Measurements from ENCODE around the gene HOXD9. TPM values are rescaled to one million over a fixed set of nuclear protein-coding genes. Genes with fewer than 3 reads are reported as not detected.

Gene HOXD9
- polyA plus RNA-seq, 1 experiment: not detected

- TF ChIP-seq, protein P1, sequence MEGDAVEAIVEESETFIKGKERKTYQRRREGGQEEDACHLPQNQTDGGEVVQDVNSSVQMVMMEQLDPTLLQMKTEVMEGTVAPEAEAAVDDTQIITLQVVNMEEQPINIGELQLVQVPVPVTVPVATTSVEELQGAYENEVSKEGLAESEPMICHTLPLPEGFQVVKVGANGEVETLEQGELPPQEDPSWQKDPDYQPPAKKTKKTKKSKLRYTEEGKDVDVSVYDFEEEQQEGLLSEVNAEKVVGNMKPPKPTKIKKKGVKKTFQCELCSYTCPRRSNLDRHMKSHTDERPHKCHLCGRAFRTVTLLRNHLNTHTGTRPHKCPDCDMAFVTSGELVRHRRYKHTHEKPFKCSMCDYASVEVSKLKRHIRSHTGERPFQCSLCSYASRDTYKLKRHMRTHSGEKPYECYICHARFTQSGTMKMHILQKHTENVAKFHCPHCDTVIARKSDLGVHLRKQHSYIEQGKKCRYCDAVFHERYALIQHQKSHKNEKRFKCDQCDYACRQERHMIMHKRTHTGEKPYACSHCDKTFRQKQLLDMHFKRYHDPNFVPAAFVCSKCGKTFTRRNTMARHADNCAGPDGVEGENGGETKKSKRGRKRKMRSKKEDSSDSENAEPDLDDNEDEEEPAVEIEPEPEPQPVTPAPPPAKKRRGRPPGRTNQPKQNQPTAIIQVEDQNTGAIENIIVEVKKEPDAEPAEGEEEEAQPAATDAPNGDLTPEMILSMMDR (IDR thresholded peaks at IDR 0.05; ENCODE audit: low read depth, low read length): no peak
- POLR2A ChIA-PET: no interaction called here
These were observed 14.1 kb downstream of the HOXD9 start for GRCh38 chr2:176136374-176137251.

GRCh38 chr2:176137252-176137580 is 14.7 kb downstream of the HOXD9 start:
- DNase-seq (ENCODE audit: low read depth, low spot score): no peak
- peaks cover 13% of the 10 kb centered on the region for H3K9me3 ChIP-seq (ENCODE audit: control insufficient read depth, insufficient read depth, low read length)
- H3K27ac ChIP-seq (ENCODE audit: low read depth, low read length): no peak overlapping the region
- H3K27me3 ChIP-seq (ENCODE audit: control insufficient read depth, insufficient read depth, low read length): peaks cover 92% of the 10 kb centered on the region
- CTCF ChIA-PET: interaction anchor here (2.4 to 6.5 kb wide), 4 partner anchors 10 to 516 kb away, joined by 9 to 89 read pairs (median 61); no protein-coding TSS in a partner anchor
- POLR2A ChIA-PET: no interaction called here
- TF ChIP-seq, protein P1 (IDR thresholded peaks at IDR 0.05; ENCODE audit: low read depth, low read length): no peak
- no peak overlapping the region for H3K4me3 ChIP-seq (ENCODE audit: low read depth, low read length)

More at GRCh38 chr2:176136374-176137251, 14.1 kb downstream of the HOXD9 start:
- no peak overlapping the region for H3K27ac ChIP-seq (ENCODE audit: low read depth, low read length)
- CTCF ChIA-PET: interaction anchor here (2.4 to 6.5 kb wide), 3 partner anchors 9 to 500 kb away, joined by 9 to 89 read pairs (median 37); no protein-coding TSS in a partner anchor
- H3K27me3 ChIP-seq (ENCODE audit: control insufficient read depth, insufficient read depth, low read length): peaks cover 93% of the 10 kb centered on the region
- DNase-seq (ENCODE audit: low read depth, low spot score): no peak
- H3K9me3 ChIP-seq (ENCODE audit: control insufficient read depth, insufficient read depth, low read length): peaks cover 13% of the 10 kb centered on the region
- 0 out of 2 replicates have a peak overlapping the region, but pooled peaks have one; percentile 10 for H3K4me3 ChIP-seq (ENCODE audit: low read depth, low read length)

DNA sequence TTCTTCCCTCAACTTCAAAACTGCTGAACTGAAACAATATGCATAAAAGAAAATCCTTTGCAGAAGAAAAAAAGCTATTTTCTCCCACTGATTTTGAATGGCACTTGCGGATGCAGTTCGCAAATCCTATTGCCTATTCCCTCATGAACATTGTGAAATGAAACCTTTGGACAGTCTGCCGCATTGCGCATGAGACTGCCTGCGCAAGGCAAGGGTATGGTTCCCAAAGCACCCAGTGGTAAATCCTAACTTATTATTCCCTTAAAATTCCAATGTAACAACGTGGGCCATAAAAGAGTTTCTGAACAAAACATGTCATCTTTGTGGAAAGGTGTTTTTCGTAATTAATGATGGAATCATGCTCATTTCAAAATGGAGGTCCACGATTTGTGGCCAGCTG is 15.4 kb downstream of the HOXD9 start:
- ChIA-PET POLR2A (no interaction called here), CTCF (interaction anchor here (2.4 to 6.5 kb wide), 5 partner anchors 11 to 515 kb away, joined by 9 to 89 read pairs (median 55); no protein-coding TSS in a partner anchor)
- Histone ChIP-seq H3K27me3 (ENCODE audit: control insufficient read depth, insufficient read depth, low read length) (peaks cover 89% of the 10 kb centered on the region), H3K9me3 (ENCODE audit: control insufficient read depth, insufficient read depth, low read length) (peaks cover 13% of the 10 kb centered on the region), H3K27ac (ENCODE audit: low read depth, low read length) (no peak overlapping the region), H3K4me3 (ENCODE audit: low read depth, low read length) (no peak overlapping the region)
- no peak for DNase-seq (ENCODE audit: low read depth, low spot score)
- TF ChIP-seq, protein P1 (IDR thresholded peaks at IDR 0.05; ENCODE audit: low read depth, low read length): no peak

DNA sequence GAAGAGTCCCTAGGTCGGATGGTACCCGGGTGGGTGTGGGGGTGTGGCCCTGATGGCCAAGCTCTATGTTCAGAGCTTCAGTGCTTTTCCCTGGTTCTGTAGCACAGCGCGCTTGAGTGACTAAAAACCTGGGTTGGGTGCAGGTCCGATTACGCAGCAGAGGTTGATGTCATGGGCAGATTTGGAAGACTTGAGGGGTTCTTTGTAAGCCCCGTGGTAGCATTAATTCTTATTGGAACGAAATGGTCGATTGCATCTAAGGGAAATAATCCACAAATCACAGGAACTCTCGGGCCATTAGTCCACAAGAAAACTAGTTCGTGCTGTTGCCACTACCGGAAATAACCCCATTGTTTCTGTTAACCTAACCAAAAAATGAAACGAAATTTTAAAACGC is 16.0 kb downstream of the HOXD9 start:
- TF ChIP-seq, protein P1 (IDR thresholded peaks at IDR 0.05; ENCODE audit: low read depth, low read length): no peak
- H3K4me3 ChIP-seq (ENCODE audit: low read depth, low read length): no peak overlapping the region
- H3K27me3 ChIP-seq (ENCODE audit: control insufficient read depth, insufficient read depth, low read length): peaks cover 89% of the 10 kb centered on the region
- DNase-seq (ENCODE audit: low read depth, low spot score): no peak
- H3K27ac ChIP-seq (ENCODE audit: low read depth, low read length): no peak overlapping the region
- peaks cover 13% of the 10 kb centered on the region for H3K9me3 ChIP-seq (ENCODE audit: control insufficient read depth, insufficient read depth, low read length)
- CTCF ChIA-PET: interaction anchor here (1.9 to 6.5 kb wide), 7 partner anchors 7 to 514 kb away, joined by 7 to 114 read pairs (median 55); no protein-coding TSS in a partner anchor
- POLR2A ChIA-PET: no interaction called here

Measured in AG04450 (cell line).